Neural crest cell (in vitro differentiated cells): Measurements from ENCODE around the gene TFF2. TPM values are rescaled to one million over a fixed set of nuclear protein-coding genes. Genes with fewer than 3 reads are reported as not detected.

Source experiments
- DNase-seq: peaks from one replicate; pipeline ENCODE4 v3.0.0; 2021; ENCODE audit warnings: low read depth, mixed read lengths, low spot score
- H3K27ac Mint-ChIP-seq: one replicate; pipeline ENCODE4 v1.8.0; 2021; ENCODE audit warnings: mild to moderate bottlenecking, mixed read lengths; ENCODE audit not compliant: unreplicated experiment
- H3K27me3 Mint-ChIP-seq: 2 replicates; pipeline ENCODE4 v1.8.0; 2021; ENCODE audit warnings: low read depth, mild to moderate bottlenecking, mixed read lengths
- H3K36me3 Mint-ChIP-seq: 2 replicates; pipeline ENCODE4 v1.8.0; 2021; ENCODE audit warnings: low read depth, mild to moderate bottlenecking, mixed read lengths
- H3K4me1 Mint-ChIP-seq: 2 replicates; pipeline ENCODE4 v1.8.0; 2021; ENCODE audit warnings: mixed read lengths
- H3K4me3 Mint-ChIP-seq: one replicate; pipeline ENCODE4 v1.8.0; 2021; ENCODE audit warnings: mild to moderate bottlenecking, mixed read lengths
- H3K9me3 Mint-ChIP-seq: 2 replicates; pipeline ENCODE4 v1.8.0; 2021; ENCODE audit warnings: mixed read lengths
- total RNA-seq: library from RNA; stranded (reverse); gene quantifications from 2 replicates; pipeline ENCODE4 v1.2.1, GENCODE V29; 2021
- TF ChIP-seq, protein P1 (sequence below): fragments of 200-600 bp; sonication (generic); conservative IDR thresholded peaks from 2 replicates; pipeline ENCODE4 v1.5.0; 2021; ENCODE audit warnings: antibody characterized with exemption, mild to moderate bottlenecking

Gene TFF2
- total RNA-seq, 1 donor from 2014 or later: not detected

DNA sequence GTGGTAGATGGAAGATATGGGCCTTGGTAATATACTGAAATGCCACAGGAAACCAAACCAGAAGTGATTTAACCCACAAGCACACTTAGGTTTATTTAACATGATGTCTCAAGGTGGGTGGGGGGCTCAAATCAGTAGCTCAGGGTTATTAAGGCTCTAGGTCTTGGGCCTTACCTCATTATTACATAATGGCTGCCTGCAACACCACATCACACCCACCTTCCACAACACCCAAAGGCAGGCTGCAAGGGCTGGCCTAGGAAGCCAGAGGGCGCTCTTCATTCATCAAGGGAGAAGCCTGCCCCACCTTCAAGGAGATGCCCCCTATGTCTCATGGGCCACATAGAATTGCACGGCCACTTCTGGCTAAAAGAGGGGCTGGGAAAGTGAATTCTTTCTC, 9.5 kb upstream of the TFF2 start:
- H3K4me1 Mint-ChIP-seq: no peaks in the 10 kb centered on the region
- peaks cover 2% of the 10 kb centered on the region for H3K27me3 Mint-ChIP-seq
- no peak overlapping the region for H3K27ac Mint-ChIP-seq
- TF ChIP-seq, protein P1, sequence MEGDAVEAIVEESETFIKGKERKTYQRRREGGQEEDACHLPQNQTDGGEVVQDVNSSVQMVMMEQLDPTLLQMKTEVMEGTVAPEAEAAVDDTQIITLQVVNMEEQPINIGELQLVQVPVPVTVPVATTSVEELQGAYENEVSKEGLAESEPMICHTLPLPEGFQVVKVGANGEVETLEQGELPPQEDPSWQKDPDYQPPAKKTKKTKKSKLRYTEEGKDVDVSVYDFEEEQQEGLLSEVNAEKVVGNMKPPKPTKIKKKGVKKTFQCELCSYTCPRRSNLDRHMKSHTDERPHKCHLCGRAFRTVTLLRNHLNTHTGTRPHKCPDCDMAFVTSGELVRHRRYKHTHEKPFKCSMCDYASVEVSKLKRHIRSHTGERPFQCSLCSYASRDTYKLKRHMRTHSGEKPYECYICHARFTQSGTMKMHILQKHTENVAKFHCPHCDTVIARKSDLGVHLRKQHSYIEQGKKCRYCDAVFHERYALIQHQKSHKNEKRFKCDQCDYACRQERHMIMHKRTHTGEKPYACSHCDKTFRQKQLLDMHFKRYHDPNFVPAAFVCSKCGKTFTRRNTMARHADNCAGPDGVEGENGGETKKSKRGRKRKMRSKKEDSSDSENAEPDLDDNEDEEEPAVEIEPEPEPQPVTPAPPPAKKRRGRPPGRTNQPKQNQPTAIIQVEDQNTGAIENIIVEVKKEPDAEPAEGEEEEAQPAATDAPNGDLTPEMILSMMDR: peak; percentile 16
- H3K9me3 Mint-ChIP-seq: peaks cover 10% of the 10 kb centered on the region
- no peak overlapping the region for H3K4me3 Mint-ChIP-seq
- no peak for DNase-seq
- H3K36me3 Mint-ChIP-seq: no peaks in the 10 kb centered on the region

DNA sequence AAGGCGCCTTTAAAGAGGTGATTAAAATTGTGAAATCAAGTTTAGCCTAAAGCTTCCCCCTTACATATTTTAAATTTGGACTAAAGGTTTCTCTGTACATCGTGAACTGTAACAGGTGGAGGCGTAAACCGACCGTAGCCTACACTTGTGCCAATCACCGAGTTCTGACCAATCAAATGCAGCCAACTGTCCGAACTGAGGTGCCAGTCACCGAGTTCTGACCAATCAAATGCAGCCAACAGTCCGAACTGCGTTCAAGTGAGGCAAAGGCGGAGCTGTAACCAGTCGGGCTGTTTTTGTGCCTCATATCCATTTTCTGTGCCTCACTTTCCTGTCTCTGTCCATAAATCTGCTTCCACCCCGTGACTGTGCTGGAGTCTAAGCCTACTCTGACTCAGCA, 8.1 kb upstream of the TFF2 start:
- Mint-ChIP-seq H3K27ac (no peak overlapping the region), H3K27me3 (peaks cover 2% of the 10 kb centered on the region), H3K36me3 (no peaks in the 10 kb centered on the region), H3K4me3 (no peak overlapping the region), H3K4me1 (no peaks in the 10 kb centered on the region), H3K9me3 (peaks cover 15% of the 10 kb centered on the region)
- no peak for DNase-seq
- TF ChIP-seq, protein P1: no peak

DNA sequence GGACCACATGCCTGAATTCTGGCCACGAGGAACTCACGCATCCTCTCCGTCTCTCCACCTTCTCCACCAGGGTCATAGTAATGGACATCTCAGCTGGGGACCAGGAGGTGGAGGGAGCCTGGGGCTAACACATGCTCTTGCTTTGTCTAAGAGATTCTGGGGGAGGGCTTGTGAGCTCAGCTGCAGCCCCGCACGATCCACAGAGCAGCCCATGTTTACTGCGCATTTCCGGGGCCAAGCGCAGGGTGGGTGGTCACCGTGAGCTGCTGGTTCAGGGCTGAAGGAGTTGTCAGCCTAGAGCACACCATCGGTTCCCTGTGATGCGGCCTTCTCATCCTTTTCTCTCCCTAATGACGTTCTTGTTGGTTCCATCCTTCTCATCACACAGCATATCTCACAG, 7.5 kb upstream of the TFF2 start:
- Mint-ChIP-seq H3K4me1 (no peaks in the 10 kb centered on the region), H3K27me3 (peaks cover 2% of the 10 kb centered on the region), H3K36me3 (no peaks in the 10 kb centered on the region), H3K9me3 (peaks cover 15% of the 10 kb centered on the region), H3K4me3 (no peak overlapping the region), H3K27ac (no peak overlapping the region)
- DNase-seq: no peak
- TF ChIP-seq, protein P1: no peak

DNA sequence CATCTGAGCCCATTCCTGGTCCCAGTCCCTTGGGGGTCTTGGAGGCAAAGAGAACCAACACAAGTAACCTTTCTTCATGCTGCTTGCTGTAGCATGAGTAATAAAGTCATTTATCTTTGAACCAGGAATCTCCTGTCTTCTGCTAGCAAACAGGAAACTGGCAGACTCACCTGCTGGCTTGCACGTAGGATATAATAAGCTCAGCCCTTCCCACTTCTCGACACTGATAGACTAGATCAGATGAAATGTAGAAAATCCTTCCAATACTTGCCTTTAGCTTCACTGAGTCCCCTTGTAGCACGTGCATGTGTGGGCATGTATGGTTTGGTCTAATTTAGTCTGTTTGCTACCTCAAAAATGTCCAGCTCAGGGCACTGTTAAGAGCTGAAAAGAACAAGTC, 6.5 kb upstream of the TFF2 start:
- no peaks in the 10 kb centered on the region for H3K36me3 Mint-ChIP-seq
- TF ChIP-seq, protein P1: no peak
- no peak overlapping the region for H3K4me3 Mint-ChIP-seq
- no peak for DNase-seq
- no peaks in the 10 kb centered on the region for H3K4me1 Mint-ChIP-seq
- H3K9me3 Mint-ChIP-seq: peaks cover 15% of the 10 kb centered on the region
- H3K27me3 Mint-ChIP-seq: peaks cover 2% of the 10 kb centered on the region
- H3K27ac Mint-ChIP-seq: no peak overlapping the region

DNA sequence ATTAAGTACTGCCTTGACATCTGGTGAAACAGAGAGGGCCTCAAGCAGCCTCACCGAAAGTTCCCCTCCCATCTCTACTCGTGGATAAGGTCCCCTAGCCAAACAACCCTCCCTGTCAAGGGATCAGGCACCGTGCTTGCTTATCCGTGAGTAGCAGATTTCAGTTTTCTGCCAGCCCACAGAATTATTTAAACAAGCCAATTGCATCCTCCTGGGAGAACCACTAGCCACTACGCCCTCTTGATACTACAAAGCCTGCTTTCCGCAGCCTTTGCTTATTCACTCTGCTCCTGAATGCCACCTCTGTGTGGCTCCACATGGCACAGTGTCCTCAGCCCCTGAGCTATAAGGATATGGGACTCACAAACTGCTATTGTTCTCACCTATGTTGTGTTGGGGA, 5.9 kb upstream of the TFF2 start:
- no peaks in the 10 kb centered on the region for H3K36me3 Mint-ChIP-seq
- no peak for DNase-seq
- TF ChIP-seq, protein P1: no peak
- H3K4me1 Mint-ChIP-seq: no peaks in the 10 kb centered on the region
- H3K27ac Mint-ChIP-seq: no peak overlapping the region
- H3K4me3 Mint-ChIP-seq: no peak overlapping the region
- peaks cover 15% of the 10 kb centered on the region for H3K9me3 Mint-ChIP-seq
- H3K27me3 Mint-ChIP-seq: peaks cover 2% of the 10 kb centered on the region

DNA sequence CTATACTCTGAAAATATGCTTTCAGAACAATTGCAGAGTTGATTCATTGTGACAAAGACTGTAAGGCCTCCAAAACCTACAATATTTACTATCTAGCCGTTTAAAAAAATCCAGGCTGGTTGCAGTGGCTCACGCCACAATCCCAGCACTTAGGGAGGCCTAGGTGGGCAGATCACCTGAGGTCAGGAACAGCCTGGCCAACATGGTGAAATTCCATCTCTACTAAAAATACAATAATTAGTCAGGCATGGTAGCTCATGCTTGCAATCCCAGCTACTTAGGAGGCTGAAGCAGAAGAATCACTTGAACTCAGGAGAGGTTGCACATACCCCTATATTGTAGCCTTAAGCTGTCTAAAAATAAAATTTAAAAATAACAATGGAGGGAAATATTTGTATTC, 5.3 kb upstream of the TFF2 start:
- no peaks in the 10 kb centered on the region for H3K4me1 Mint-ChIP-seq
- peaks cover 15% of the 10 kb centered on the region for H3K9me3 Mint-ChIP-seq
- DNase-seq: no peak

More for the DNA sequence above, 5.3 kb upstream of the TFF2 start:
- Mint-ChIP-seq H3K27ac (no peak overlapping the region), H3K27me3 (peaks cover 2% of the 10 kb centered on the region), H3K4me3 (no peak overlapping the region), H3K36me3 (no peaks in the 10 kb centered on the region)
- TF ChIP-seq, protein P1: no peak
